Dedifferentiated amniotic fluid mesenchymal stem cell (primary cell): ENCODE measurements around the gene GAPDH.
A peak's percentile ranks its signal among the peaks of the same experiment; 100 is the strongest.
"Not testable (repeated sequence)": the region's sequence is repeated elsewhere in the genome, so short reads cannot be mapped to it uniquely, and the experiment has no call there.

Experiments used
- DNase-seq: peaks from one replicate; pipeline ENCODE4 v3.0.0-alpha.2; 2016; ENCODE audit errors: extremely low spot score

GAPDH gene

DNA sequence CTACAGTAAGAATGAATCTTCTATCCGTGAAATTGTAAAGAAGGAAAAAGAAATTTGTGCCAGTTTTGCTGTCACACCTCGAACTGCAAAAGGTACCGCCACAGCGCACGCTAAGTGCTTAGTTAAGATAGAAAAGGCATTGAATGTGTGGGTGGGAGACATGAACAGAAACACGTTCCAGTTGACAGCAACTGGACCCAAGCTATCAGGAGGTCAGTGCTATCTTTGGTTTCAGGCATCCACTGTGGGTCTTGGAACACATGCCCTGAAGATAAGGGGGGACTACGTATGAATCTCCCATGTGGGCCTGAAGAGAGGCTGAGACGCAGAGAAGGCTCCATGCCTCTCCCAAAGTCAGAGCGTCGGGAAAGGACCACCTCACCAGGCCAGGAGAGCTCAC, 11.7 kb downstream of the GAPDH start:
- no peak for DNase-seq

DNA sequence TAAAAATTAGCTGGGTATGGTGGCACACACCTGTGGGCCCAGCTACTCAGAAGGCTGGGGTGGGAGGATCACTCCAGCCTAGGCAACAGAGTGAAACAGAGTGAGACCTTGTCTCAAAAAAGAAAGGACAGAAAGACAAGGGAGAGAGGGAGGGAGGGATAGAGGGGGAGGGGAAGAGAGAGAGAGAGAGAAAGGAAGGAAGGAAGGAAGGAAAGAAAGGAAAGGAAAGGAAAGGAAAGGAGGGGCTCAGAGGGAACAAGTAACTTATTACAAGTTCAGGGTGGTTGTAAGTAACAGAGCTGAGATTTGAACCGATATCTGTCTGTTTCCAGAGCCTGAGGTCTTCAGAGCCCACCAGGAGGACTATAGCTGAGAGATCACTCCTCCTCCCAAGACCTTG, 13.2 kb downstream of the GAPDH start:
- DNase-seq: no peak

DNA sequence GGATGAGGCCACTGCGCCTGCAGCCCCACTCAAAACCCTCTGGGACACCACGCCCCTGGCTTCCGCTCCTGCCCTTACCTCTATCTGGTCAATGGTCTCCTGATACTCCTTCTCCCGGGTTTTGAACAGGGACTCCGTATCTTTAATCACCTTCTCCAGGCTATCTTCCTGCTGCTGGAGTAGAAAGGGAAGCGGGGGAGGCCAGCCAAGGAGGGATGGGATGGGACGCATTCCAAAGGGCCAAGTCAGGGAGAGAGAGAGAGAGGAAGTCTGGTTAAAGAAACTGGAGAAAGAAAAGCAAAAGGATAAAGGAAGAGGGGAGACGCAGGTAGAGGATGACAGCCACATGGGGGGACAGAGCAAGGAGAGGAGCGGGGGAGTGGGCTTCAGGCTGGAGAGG, 13.7 kb downstream of the GAPDH start:
- DNase-seq: peak; percentile 67

DNA sequence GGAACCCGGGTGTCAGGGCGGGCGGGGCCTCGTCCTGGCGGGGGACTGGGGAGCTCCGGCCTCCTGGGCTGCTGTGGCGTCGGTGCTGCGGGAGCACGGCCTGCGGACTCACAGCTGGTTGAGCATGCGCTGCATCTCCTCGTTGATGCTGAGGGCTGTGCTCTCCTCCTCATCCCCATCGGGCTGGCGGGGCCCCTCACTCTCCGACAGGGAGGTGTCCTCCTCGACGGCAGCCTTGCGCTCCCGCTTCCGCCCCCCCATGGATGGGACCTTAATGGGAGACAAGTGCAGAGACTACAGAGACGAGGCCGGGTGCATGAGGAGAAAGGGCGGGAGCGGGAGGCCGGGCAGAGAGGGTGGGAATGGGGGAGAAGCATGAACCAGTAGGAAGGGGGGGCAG, 14.2 kb downstream of the GAPDH start:
- no peak for DNase-seq

DNA sequence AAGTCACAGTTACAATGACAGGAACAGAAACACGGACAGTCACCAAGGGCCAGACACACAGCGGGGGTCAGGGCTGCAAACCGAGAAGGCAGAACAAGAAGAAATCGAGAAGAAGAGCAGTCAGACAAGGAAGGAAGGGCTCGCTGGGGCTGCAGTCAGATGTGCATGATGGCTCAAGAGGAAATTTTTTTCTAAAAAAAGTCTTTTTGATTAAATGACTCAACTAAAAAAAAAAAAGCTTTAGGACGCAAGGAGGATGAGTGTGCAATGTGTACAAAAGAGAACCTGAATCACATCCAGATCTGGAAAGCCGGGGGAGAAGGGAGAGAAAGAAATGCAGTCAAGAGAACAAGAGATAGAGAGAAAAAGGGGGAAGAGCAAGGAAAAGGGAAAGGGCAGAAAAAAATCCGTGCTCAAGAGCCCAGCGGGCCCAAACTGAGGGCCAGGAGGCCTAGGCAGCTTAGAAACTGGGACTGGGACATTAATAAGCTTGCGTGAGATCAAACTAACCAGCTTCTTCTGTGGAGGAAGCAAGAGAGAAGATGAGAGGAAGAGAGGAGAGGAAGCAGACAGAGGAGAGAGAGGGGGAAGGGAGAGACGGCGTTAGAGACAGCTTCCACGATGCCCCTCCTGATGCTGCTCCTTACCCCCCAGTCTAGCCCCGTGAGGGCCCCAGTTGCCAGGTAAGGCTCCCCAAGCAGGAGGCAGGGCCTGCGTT, 14.8 kb downstream of the GAPDH start:
- peak; percentile 75 for DNase-seq

DNA sequence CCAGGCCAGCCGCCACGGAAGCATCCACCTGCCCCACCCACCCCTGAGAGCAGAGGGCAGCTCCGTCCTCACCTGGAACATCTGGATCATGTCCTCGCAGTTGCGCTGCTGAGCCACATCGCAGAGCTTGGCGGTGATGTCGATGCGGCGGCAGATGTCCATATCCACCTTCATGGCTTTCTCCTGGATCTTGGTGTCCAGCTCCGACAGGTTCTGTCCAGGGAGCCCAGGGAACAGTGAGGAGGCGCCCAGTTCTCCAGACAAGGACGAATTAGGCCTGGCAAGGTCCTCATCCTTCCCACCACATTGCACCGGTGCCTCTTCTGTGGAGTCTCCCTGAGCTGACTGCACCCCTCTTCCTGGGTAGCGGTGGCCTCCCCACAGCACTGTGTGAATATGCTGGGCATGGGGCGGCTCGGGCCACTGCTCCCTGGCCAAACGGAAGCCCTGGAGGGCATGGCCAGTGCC, 15.4 kb downstream of the GAPDH start:
- no peak for DNase-seq

DNA sequence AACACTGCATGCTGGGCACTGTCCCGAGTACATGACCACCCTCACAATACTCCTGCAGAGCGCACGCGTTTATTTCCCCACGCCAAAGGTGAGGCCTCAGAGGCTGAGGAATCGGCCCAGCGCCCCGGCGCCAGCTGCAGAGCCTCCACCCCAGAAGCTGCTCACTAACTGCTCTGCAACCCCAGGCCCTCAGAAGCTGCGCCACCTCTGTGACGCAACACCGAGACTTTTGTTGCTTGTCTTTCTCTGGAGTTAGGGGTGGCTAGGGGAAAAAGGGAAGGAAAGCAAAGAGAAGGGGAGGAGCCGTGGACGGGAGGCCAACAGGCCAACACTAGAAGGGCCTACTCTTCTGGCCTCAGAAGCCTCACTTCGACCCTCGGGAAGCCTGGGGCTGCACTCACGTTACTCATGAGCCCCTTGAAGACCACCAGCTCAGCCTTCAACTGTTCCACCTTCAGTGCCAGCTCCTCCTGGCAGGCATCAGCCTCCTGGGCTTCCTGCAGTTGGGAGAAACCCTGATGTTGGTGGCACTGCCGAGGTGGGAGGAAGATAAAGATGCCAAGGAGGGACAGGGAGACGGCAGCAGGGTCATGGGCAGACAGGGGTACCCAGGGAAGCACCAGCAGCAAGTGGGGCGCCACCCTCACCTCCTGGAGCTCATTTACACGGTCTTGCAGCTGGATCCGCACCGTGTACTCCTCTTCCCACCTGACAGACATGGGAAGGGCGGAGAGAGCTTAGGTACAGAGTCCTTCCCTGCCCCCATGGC, 16.2 kb downstream of the GAPDH start:
- DNase-seq: no peak

DNA sequence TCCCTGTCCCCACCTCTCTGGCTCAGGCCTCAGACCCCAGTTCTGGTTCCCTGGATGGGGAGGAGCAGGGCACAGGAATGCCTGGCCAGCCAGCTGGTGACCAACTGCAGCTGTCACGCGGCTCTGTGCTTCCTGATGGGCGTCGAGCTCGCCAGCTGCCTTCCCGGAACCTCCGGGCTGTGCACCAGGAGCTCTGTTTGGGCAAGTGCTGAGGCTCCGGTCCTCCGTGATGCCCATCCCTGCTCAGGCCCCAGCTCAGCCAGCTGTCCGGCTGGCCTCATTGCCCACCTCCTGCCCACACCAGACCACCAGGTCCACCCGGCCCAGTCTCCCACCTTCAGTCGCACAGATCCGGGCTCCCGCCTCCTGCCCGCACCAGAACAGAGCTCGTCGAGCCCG, 16.7 kb downstream of the GAPDH start:
- DNase-seq: no peak

DNA sequence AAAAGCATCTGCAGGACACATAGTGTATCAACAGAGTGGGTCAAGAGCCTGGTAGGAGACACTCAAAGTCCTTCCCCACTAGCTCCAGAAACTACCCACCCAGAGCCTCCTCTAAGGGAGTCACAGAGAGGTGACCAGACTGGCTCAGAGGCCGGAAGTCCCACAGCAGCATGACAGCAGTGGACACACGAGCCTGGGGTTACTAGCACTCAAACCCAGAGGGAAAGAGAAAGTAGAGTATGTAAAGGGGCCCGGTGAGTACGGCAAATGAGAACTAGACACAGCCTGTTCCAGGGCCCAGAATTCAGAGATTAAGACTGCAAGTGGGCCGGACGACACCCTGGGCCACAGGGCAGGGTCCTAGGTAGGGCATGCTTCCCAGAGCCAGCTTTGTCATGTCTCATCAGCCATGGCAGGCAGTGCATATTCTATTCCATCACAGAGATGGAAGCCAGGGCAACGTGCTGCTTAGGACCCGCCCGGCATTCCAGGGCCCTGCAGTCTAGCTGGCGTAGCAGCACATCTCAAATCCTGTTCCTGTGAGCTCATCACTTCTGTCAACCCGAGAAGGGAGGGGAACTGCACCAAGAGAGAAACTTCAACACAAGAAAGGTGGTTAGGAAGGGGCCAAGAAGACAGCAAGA, 17.3 kb downstream of the GAPDH start:
- peak; percentile 77 for DNase-seq

DNA sequence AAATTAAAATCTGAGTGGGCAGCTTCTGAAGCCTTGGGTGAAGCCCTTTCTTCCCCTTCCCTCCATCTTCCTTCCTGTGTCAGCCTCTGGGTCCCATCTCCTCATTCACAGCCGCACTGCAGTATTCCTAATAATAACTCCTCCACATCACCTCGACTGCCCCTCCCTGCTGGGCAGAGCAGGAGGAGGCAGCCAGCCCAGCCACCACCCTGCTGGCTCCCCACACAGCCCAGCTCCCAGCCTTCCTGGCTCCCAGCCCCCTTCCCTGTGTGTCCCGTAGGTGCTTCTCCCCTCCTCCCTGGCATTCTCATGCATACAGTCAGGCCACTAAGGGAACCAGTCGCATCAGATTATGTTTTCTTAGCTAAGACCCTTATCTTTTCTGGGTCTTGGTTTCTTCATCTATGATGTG, 17.8 kb downstream of the GAPDH start:
- peak; percentile 19 for DNase-seq

DNA sequence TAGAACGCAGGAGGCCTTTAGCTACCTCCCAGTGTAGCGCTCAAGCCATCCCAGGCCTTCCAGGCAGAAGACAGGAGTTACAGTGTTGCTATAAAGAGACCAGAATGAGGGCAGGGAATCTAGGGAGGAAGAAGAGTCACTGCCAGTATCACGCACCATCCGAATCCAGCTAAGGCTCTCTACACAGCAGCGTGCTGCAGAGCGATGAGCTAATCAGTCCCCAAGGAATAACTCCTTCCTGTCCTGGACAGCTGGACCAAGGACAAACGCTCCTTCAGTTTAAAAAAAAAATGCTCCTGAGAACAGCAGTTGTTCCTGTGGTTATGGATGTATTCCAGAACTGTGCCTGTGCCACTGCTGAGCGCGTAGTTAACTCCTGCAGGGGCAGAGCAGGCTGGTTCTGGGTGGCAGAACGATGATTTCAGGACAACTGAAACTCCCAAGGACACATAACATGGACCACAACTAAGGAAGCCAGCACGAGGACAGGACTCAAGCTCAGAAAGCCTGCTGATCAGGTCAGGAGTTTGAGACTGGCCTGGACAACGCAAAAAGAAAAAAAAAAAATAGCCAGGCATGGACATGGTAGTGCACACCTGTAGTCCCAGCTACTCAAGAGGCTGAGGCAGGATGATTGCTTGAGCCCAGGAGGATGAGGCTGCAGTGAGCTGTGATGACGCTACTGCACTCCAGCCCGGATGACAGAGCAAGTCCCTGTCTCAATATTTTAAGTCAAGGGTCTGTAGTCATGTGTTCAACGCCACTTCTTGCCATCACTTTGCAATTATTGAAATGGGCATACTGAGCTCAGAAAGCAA, 18.9 kb downstream of the GAPDH start:
- peak; percentile 78 for DNase-seq

DNA sequence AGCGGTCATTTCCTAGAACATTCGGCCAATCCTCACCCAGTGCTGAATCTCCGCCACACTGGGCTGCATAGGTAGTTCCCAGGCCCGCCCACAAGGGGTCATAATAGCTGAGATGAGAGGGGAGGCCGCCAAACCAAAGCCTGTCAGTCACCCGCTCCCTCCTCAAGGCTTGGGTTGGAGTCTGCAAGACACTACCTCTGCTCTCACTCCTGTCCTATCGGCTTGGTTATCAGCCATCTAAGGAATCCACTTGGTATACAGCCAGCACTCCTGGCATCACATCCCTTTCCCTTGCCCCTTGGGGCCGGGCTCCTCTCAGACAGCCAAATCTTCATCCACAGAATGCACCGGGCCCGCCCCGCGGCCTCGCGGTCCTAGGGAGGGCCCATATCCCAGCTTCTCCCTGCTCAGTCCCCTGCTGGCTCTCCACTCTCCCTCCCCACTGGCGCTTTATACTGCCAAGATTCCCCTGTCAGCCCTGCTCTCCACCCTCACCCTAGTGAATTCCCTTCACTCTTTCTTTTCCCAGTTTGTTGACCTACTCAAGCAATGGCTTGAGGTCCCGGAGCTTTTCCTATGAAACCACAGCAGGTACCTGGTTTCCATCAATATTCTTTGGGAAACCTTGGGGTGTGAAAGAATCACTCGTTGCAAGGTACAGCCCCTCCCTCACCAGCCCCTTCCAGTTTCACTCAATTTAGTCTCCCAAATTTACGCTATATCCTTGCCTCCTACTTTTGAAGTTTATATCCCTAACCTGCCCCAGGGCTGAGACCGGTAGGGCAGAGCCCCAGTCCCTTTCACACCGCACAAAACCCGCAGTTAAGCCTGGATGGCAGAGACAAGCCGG, 20.1 kb downstream of the GAPDH start:
- peak; percentile 59 for DNase-seq

DNA sequence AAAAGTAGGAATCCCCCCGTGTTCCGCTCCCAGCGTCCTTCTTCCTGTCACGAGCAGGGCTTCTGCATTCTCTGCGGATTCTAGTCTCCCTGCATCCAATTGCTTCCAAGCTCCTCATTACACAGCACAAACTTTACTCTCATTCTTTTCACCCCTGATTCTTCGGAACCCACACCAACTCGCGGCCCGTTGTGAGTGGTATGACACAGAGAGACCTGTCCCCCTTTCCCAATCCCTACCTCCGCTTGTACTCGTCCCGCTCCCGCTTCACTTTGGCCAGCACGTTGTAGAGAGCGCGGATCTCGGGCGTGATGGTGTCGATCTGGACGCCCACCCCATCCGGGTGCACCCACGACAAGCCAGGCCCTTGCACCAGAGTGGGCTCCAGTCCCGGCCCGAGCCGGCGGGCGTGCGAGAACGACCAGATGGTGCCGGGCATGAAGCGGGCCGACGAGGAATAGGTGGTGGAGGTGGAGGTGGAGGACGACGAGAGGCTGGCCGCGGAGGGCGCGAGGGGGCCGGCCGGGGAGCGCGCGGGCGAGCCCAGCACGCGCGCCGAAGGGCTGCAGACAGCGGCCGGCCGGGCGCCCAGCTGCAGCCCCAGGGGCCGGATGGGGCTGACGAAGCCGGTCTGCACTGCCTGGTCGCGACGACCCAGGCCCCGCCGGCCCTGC, 20.8 kb downstream of the GAPDH start:
- DNase-seq: no peak

DNA sequence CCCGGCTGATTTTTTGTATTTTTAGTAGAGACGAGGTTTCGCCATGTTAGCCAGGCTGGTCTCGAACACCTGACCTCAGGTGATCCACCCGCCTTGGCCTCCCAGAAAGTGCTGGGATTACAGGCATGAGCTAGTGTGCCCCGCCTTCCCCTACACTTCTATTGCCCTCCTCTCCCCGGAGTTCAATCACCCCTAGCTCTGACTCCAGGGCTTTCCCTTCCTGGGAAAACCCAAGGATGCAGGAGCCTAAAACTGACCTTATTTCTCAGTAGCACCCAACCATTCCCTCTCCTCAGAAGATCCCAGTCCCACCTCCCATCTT, 22.1 kb downstream of the GAPDH start:
- not testable (repeated sequence) for DNase-seq

DNA sequence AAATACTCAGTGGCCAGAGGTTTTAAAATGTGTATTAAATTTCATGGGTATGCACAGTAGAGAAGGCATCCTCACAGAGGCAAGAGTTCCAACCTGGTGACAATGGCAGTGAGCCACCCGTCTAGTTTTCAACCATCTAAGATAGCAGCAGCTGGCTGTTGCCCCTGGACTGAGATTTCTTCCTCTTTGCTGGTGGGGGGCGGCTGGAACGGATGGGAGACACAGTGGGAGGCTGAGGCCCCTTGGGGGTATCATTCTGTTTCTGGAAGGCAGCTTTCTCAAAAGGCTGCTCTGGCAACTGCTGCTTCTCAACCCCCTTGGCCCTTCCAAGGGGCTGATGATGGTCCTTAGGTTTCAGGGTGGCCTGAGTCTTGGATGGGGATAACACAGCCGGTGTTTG, 22.5 kb downstream of the GAPDH start:
- DNase-seq: no peak

DNA sequence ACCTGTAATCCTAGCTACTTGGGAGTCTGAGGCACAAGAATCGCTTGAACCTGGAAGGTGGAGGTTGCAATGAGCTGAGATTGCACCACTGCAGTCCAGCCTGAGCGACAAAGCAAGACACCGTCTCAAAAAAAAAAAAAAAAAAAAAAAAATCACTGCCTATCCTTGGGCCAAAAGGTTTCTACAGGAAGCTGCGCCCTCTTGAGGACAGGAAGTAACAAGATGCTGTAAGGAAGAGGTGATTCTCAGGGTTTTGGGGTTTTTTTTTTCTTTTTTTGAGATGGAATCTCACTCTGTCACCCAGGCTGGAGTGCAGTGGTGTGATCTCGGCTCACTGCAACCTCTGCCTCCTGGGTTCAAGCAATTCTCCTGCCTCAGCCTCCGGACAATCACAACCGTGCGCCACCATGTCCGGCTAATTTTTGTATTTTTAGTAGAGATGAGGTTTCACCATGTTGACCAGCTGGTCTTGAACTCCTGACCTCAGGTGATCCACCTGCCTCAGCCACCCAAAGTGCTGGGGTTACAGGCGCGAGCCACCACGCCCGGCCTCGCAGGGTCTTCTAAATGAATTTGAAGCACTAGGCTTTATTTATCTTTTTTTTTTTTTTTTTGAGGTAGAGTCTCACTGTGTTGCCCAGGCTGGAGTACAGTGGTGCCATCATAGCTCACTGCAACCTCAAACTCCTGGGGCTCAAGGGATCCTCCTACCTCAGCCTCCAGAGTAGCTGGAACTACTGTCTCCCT, 23.9 kb downstream of the GAPDH start:
- peak; percentile 76 for DNase-seq

DNA sequence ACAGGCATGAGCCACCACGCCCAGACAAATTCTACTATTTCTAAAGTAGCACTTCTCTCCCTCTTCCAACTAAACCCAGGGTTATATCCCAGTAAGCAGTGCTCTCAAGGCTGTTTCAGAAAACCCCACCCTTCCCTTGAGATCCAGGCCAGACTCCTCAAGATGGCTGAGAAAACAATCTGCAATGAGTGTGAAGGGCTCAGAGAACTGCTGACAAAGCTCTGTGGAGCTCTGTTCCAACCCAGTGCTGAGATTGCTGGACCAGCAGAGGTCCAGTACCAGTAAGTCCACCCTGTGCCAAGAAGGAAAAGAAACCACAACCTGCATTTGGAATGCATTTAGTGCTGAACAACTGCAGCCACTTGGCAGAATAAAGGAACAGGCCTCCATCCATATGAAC, 25.2 kb downstream of the GAPDH start:
- no peak for DNase-seq

DNA sequence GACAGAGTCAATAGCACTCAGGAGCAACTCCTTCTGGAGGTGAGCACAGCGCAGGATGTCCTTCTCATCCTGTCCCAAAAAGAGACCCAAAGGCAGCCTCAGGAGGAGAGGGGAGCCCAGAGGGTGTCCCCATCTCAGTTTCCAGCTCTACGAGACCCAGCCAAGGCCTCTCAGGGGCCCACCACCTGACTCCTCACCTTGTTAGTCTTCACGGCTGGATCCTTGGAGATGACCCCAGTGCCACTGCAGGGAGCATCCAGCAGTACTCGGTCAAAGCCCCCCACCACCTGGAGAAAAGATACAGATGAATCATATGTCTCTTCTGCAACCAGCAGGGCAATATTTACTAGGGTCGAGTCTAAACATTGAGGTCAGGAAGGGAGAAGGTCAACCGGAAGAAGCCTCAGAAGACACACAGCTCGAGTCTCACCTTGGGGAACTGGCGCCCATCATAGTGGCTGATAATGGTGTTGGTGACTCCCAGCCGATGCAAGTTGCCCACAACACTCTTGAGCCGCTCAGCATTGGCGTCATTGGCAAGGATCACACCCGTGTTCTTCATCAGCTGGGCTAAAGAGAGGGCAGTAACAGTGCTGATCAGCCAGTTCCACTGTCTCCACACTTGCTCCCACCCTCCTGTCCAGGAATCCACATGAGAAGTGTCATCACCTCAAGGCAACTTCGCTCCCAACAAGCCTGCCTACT, 26.3 kb downstream of the GAPDH start:
- DNase-seq: no peak

DNA sequence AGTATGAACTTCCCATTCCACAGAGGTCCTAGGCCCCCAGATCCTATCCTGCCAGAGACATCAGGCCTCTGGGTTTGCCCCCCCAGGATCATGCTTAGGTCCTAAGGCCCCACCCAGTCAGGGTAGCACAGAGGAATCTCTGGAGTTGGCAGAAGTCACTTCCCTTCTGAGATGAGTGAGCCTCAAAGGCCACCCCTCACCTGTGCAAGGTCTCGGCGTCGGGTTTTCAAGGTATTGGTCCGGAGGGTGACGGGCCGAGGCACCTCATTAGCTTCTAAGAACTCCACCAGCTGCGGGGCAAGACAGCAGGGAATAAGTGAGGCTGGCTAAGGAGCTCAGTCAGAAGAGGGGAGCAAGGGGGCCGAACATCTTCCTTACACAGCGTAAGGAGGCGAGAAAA, 28.6 kb downstream of the GAPDH start:
- no peak for DNase-seq
